SK-N-SH (cell line): Measurements from ENCODE around the gene LOXHD1. TPM values are rescaled to one million over a fixed set of nuclear protein-coding genes. Genes with fewer than 3 reads are reported as not detected.

Experiments used
- CTCF ChIA-PET: fragments of 300-600, 350-600 bp; formaldehyde crosslinking; extraction: SDS; loops from one replicate; lab custom pipeline; 2021; lab: Yijun Ruan, JAX
- POLR2A ChIA-PET: fragments of 350-600 bp; sonication (Branson Sonifier 250); formaldehyde crosslinking; extraction: SDS; loops from one replicate; lab custom pipeline; 2020; ENCODE audit warnings: antibody characterized with exemption, inconsistent platforms; lab: Yijun Ruan, JAX
- DNase-seq: peaks from one replicate; pipeline ENCODE4 v3.0.0; 2012
- H2AFZ ChIP-seq: fragments of 200-600 bp; sonication (generic); 2 replicates; pipeline ENCODE4 v1.8.1; 2016; ENCODE audit warnings: antibody characterized with exemption, mild to moderate bottlenecking, low read depth
- H3F3A ChIP-seq: fragments of 200-600 bp; sonication (generic); replicated peaks from 2 replicates; pipeline ENCODE3; 2016; ENCODE audit warnings: antibody characterized with exemption, mild to moderate bottlenecking; ENCODE audit not compliant: insufficient read depth
- H3K27ac ChIP-seq, 2 experiments: fragments of 200-500 bp in 1 of 2; fragments of 200-600 bp in 1 of 2; sonication (Bioruptor generic) in 1 of 2; sonication (generic), shearing (Covaris generic) in 1 of 2; 2 replicates each; pipeline versions ENCODE4 v1.5.1 to v1.6.1; 2014 to 2016; ENCODE audit warnings: low read depth in 2 of 2, inconsistent platforms in 1 of 2, low read length in 1 of 2, mild to moderate bottlenecking in 1 of 2, mixed read lengths in 1 of 2
- H3K27me3 ChIP-seq: fragments of 200-600 bp; sonication (generic), shearing (Covaris generic); 2 replicates; pipeline ENCODE4 v1.6.1; 2016; ENCODE audit warnings: mixed run types; ENCODE audit not compliant: insufficient read depth
- H3K36me3 ChIP-seq, 2 experiments: fragments of 200-500 bp in 1 of 2; fragments of 200-600 bp in 1 of 2; sonication (Bioruptor generic) in 1 of 2; sonication (generic) in 1 of 2; replicated peaks in 1 of 2; 2 replicates each; pipeline versions ENCODE3 to v1.5.1; 2014 to 2016; ENCODE audit warnings: low read length in 1 of 2, mild to moderate bottlenecking in 1 of 2; ENCODE audit not compliant: insufficient read depth in 2 of 2, control insufficient read depth in 1 of 2
- H3K4me1 ChIP-seq, 2 experiments: fragments of 200-500 bp in 1 of 2; fragments of 200-600 bp in 1 of 2; sonication (Bioruptor generic) in 1 of 2; sonication (generic), shearing (Covaris generic) in 1 of 2; 2 replicates each; pipeline versions ENCODE4 v1.5.1 to v1.6.1; 2014 to 2016; ENCODE audit warnings: low read depth in 1 of 2, low read length in 1 of 2, mixed run types in 1 of 2; ENCODE audit not compliant: insufficient read depth in 2 of 2, control insufficient read depth in 1 of 2
- H3K4me2 ChIP-seq: fragments of 200-600 bp; sonication (generic), shearing (Covaris generic); 2 replicates; pipeline ENCODE4 v1.6.1; 2017; ENCODE audit warnings: mixed run types
- H3K4me3 ChIP-seq, 2 experiments: fragments of 200-500 bp in 1 of 2; fragments of 200-600 bp in 1 of 2; sonication (Bioruptor generic) in 1 of 2; sonication (generic), shearing (Covaris generic) in 1 of 2; 2 replicates each; pipeline versions ENCODE4 v1.5.1 to v1.8.1; 2014 to 2016; ENCODE audit warnings: low read depth in 2 of 2, inconsistent platforms in 1 of 2, low read length in 1 of 2, mild to moderate bottlenecking in 1 of 2, mixed read lengths in 1 of 2, moderate library complexity in 1 of 2
- H3K79me2 ChIP-seq: fragments of 200-600 bp; sonication (generic); 2 replicates; pipeline ENCODE4 v1.8.1; 2017; ENCODE audit warnings: mild to moderate bottlenecking; ENCODE audit not compliant: insufficient read depth
- H3K9ac ChIP-seq: fragments of 200-600 bp; sonication (generic); 2 replicates; pipeline ENCODE4 v1.6.1; 2017; ENCODE audit warnings: mixed run types
- H3K9me2 ChIP-seq: fragments of 200-600 bp; sonication (generic); 2 replicates; pipeline ENCODE4 v1.6.1; 2017; ENCODE audit warnings: mixed run types
- H3K9me3 ChIP-seq: fragments of 200-600 bp; sonication (generic); 2 replicates; pipeline ENCODE4 v1.6.1; 2017; ENCODE audit warnings: mixed run types, mild to moderate bottlenecking, moderate library complexity
- H4K20me1 ChIP-seq: fragments of 200-600 bp; sonication (generic); 2 replicates; pipeline ENCODE4 v1.6.1; 2017; ENCODE audit warnings: mild to moderate bottlenecking, mixed run types; ENCODE audit not compliant: insufficient read depth
- EP300 ChIP-seq, 2 experiments: IDR thresholded peaks; 2 replicates each; pipeline versions ENCODE4 v1.4.0 to v1.6.1; 2012; ENCODE audit warnings: borderline replicate concordance in 1 of 2, low read depth in 1 of 2, low read length in 1 of 2
- FOXM1 ChIP-seq: IDR thresholded peaks from 2 replicates; pipeline ENCODE4 v1.4.0; 2012; ENCODE audit warnings: low read depth, mild to moderate bottlenecking
- MEF2A ChIP-seq: IDR thresholded peaks from 2 replicates; pipeline ENCODE4 v1.4.0; 2012; ENCODE audit warnings: low read depth, borderline replicate concordance
- MXI1 ChIP-seq: IDR thresholded peaks from 2 replicates; pipeline ENCODE4 v1.6.1; 2012; ENCODE audit warnings: mild to moderate bottlenecking, low read depth, low read length, improper control_type of control experiment
- RAD21 ChIP-seq: IDR thresholded peaks from 2 replicates; pipeline ENCODE4 v1.6.1; 2012; ENCODE audit warnings: mild to moderate bottlenecking, low read length
- RCOR1 ChIP-seq: fragments of 150-350 bp; IDR thresholded peaks from 2 replicates; pipeline ENCODE4 v1.6.1; 2017; ENCODE audit warnings: antibody characterized with exemption, low read length
- SMC3 ChIP-seq: IDR thresholded peaks from 2 replicates; pipeline ENCODE4 v1.6.1; 2012; ENCODE audit warnings: low read depth, low read length, improper control_type of control experiment
- TCF12 ChIP-seq: IDR thresholded peaks from 2 replicates; pipeline ENCODE4 v1.4.0; 2012
- WGBS: methylation state at CpG from one replicate; pipeline ENCODE4 v1.1.6; 2017; ENCODE audit warnings: low lambda C conversion rate; 5-methylcytosine and 5-hydroxymethylcytosine counted together
- polyA plus RNA-seq, 3 experiments: library from polyadenylated mRNA; depleted of rRNA; stranded (reverse); fragments of >200 nt; gene quantifications; 2 replicates each; pipeline ENCODE4 v1.2.3, GENCODE V29; 2012
- TF ChIP-seq, protein P1 (sequence below): IDR thresholded peaks from 2 replicates; pipeline ENCODE4 v1.4.0; 2012; ENCODE audit warnings: low read depth
- TF ChIP-seq, protein P2 (sequence below): fragments of 150-350 bp; IDR thresholded peaks from 2 replicates; pipeline ENCODE4 v1.6.1; 2017; ENCODE audit warnings: antibody characterized with exemption, low read length, low read depth, borderline replicate concordance
- TF ChIP-seq, protein P3 (sequence below): IDR thresholded peaks from 2 replicates; pipeline ENCODE4 v1.4.0; 2012; ENCODE audit warnings: low read depth, borderline replicate concordance
- TF ChIP-seq, protein P4 (sequence below): IDR thresholded peaks from 2 replicates; pipeline ENCODE4 v1.6.1; 2012; ENCODE audit warnings: mild to moderate bottlenecking, low read depth, low read length, moderate library complexity
- TF ChIP-seq, protein P5 (sequence below): fragments of 150-350 bp; IDR thresholded peaks from 2 replicates; pipeline ENCODE4 v1.6.1; 2016; ENCODE audit warnings: mild to moderate bottlenecking, low read depth, low read length

The LOXHD1 gene
- polyA plus RNA-seq, 1 of the 3 experiments (the other 2 are of a cell fraction) = not detected

DNA sequence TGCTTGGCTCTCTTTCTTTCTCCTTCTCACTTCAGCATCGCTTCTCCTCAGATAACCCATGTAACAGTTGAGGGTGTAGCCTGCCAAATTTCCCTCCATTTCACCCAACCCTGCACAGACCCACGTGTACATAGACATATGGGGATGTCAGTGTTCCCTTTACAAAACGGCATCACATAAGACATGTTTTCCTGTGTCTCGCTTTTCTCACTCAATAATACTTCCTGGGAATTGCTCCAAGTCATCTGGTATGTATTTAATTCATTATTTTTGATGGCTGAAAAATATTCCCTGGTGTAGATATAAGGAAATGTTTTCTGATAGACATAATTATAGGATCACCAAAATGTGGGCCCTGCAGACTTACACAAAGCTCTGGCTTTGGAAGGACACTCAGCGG lies 176.8 kb downstream of the LOXHD1 start:
- H3K4me2 ChIP-seq = 0 out of 2 replicates have a peak overlapping the region, but pooled peaks have one; percentile 9
- H3K9me2 ChIP-seq = no peaks in the 10 kb centered on the region
- DNase-seq = peak; percentile 54
- H3K4me3 ChIP-seq = no peak overlapping the region
- no peaks in the 10 kb centered on the region for H3K36me3 ChIP-seq
- ChIA-PET CTCF (interaction anchor here (0.6 to 6.6 kb wide), 21 partner anchors 9 to 323 kb away, joined by 3 to 116 read pairs (median 4); no protein-coding TSS in a partner anchor), POLR2A (no interaction called here)
- H3F3A ChIP-seq = no peaks in the 10 kb centered on the region
- no peaks in the 10 kb centered on the region; the same call in 1 of the 2 replicates for H3K27me3 ChIP-seq
- H3K4me1 ChIP-seq = peaks cover 7 to 9% of the 10 kb centered on the region in 2 experiments; a peak in 2 of 4 replicates
- WGBS = 24% methylated on average over 5 of the region's 5 CpGs
- no peaks in the 10 kb centered on the region for H4K20me1 ChIP-seq
- no peak overlapping the region for H3K9ac ChIP-seq
- TF ChIP-seq, protein P1, sequence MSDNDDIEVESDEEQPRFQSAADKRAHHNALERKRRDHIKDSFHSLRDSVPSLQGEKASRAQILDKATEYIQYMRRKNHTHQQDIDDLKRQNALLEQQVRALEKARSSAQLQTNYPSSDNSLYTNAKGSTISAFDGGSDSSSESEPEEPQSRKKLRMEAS = no peak
- TF ChIP-seq, protein P2, sequence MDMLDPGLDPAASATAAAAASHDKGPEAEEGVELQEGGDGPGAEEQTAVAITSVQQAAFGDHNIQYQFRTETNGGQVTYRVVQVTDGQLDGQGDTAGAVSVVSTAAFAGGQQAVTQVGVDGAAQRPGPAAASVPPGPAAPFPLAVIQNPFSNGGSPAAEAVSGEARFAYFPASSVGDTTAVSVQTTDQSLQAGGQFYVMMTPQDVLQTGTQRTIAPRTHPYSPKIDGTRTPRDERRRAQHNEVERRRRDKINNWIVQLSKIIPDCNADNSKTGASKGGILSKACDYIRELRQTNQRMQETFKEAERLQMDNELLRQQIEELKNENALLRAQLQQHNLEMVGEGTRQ = no peak
- TF ChIP-seq SMC3 (no peak), TCF12 (peak; percentile 32; the same call in 1 of the 2 replicates), RAD21 (peak; percentile 18; the same call in 1 of the 2 replicates), EP300 (IDR thresholded peaks at IDR 0.05; ENCODE audit: borderline replicate concordance in 1 of 2, low read depth in 1 of 2, low read length in 1 of 2) (peak in 1 of 2 experiments; percentile 53; a peak in 1 of 4 replicates), FOXM1 (no peak), MEF2A (no peak), MXI1 (peak; percentile 90), RCOR1 (peak; percentile 51; the same call in 1 of the 2 replicates)
- TF ChIP-seq, protein P3, sequence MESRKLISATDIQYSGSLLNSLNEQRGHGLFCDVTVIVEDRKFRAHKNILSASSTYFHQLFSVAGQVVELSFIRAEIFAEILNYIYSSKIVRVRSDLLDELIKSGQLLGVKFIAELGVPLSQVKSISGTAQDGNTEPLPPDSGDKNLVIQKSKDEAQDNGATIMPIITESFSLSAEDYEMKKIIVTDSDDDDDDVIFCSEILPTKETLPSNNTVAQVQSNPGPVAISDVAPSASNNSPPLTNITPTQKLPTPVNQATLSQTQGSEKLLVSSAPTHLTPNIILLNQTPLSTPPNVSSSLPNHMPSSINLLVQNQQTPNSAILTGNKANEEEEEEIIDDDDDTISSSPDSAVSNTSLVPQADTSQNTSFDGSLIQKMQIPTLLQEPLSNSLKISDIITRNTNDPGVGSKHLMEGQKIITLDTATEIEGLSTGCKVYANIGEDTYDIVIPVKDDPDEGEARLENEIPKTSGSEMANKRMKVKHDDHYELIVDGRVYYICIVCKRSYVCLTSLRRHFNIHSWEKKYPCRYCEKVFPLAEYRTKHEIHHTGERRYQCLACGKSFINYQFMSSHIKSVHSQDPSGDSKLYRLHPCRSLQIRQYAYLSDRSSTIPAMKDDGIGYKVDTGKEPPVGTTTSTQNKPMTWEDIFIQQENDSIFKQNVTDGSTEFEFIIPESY = no peak
- TF ChIP-seq, protein P4, sequence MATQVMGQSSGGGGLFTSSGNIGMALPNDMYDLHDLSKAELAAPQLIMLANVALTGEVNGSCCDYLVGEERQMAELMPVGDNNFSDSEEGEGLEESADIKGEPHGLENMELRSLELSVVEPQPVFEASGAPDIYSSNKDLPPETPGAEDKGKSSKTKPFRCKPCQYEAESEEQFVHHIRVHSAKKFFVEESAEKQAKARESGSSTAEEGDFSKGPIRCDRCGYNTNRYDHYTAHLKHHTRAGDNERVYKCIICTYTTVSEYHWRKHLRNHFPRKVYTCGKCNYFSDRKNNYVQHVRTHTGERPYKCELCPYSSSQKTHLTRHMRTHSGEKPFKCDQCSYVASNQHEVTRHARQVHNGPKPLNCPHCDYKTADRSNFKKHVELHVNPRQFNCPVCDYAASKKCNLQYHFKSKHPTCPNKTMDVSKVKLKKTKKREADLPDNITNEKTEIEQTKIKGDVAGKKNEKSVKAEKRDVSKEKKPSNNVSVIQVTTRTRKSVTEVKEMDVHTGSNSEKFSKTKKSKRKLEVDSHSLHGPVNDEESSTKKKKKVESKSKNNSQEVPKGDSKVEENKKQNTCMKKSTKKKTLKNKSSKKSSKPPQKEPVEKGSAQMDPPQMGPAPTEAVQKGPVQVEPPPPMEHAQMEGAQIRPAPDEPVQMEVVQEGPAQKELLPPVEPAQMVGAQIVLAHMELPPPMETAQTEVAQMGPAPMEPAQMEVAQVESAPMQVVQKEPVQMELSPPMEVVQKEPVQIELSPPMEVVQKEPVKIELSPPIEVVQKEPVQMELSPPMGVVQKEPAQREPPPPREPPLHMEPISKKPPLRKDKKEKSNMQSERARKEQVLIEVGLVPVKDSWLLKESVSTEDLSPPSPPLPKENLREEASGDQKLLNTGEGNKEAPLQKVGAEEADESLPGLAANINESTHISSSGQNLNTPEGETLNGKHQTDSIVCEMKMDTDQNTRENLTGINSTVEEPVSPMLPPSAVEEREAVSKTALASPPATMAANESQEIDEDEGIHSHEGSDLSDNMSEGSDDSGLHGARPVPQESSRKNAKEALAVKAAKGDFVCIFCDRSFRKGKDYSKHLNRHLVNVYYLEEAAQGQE = no peak
- TF ChIP-seq, protein P5, sequence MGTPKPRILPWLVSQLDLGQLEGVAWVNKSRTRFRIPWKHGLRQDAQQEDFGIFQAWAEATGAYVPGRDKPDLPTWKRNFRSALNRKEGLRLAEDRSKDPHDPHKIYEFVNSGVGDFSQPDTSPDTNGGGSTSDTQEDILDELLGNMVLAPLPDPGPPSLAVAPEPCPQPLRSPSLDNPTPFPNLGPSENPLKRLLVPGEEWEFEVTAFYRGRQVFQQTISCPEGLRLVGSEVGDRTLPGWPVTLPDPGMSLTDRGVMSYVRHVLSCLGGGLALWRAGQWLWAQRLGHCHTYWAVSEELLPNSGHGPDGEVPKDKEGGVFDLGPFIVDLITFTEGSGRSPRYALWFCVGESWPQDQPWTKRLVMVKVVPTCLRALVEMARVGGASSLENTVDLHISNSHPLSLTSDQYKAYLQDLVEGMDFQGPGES = no peak
- TF ChIP-seq, all 33 proteins: peak for 5
- no peak overlapping the region for H2AFZ ChIP-seq
- H3K9me3 ChIP-seq = no peaks in the 10 kb centered on the region
- H3K27ac ChIP-seq = peak overlapping the region in 1 of 2 experiments; percentile 59; a peak in 1 of 4 replicates
- no peaks in the 10 kb centered on the region for H3K79me2 ChIP-seq
